Suprapubic skin (tissue), 4 donors: ENCODE measurements around the gene DSCAML1. TPM values are rescaled to one million over a fixed set of nuclear protein-coding genes. Genes with fewer than 3 reads are reported as not detected.

ENCODE experiments used
- DNase-seq, 2 donors: peaks; one replicate each; pipeline ENCODE4 v3.0.0-alpha.2; 2019; ENCODE audit warnings: low spot score in 2 of 2
- H3K27ac ChIP-seq: fragments of 200-600 bp; sonication (generic); one replicate; pipeline ENCODE4 v1.5.1; 2019
- H3K27me3 ChIP-seq: fragments of 200-600 bp; sonication (generic); one replicate; pipeline ENCODE4 v1.5.1; 2019
- H3K36me3 ChIP-seq: fragments of 200-600 bp; sonication (generic); one replicate; pipeline ENCODE4 v1.5.1; 2019
- H3K4me1 ChIP-seq: fragments of 200-600 bp; sonication (generic); one replicate; pipeline ENCODE4 v1.5.1; 2019
- H3K4me3 ChIP-seq: fragments of 200-600 bp; sonication (generic); one replicate; pipeline ENCODE4 v1.5.1; 2019; ENCODE audit warnings: mild to moderate bottlenecking
- H3K9me3 ChIP-seq: fragments of 200-600 bp; sonication (generic); one replicate; pipeline ENCODE4 v1.5.1; 2019
- EP300 ChIP-seq: sonication (generic); formaldehyde crosslinking; IDR thresholded peaks from one replicate; pipeline ENCODE4 v1.6.1; 2017; ENCODE audit warnings: antibody characterized with exemption
- POLR2A ChIP-seq, 2 donors: fragments of 450-650 bp; IDR thresholded peaks; one replicate each; pipeline ENCODE4 v1.6.1; 2017; ENCODE audit warnings: antibody characterized with exemption in 2 of 2, mild to moderate bottlenecking in 2 of 2, moderate library complexity in 2 of 2
- POLR2AphosphoS5 ChIP-seq, 3 donors: sonication (generic); formaldehyde crosslinking; IDR thresholded peaks; one replicate each; pipeline ENCODE4 v1.6.1; 2017; ENCODE audit warnings: antibody characterized with exemption in 3 of 3
- WGBS: methylation state at CpG from one replicate; pipeline ENCODE4 v1.1.5; 2018; 5-methylcytosine and 5-hydroxymethylcytosine counted together
- total RNA-seq, 4 donors: library from RNA; depleted of rRNA; stranded (reverse); fragments of >200 nt; gene quantifications; one replicate each; pipeline ENCODE4 v1.1.0, GENCODE V29; 2016
- TF ChIP-seq, protein P1 (sequence below), 2 donors: fragments of 200-600 bp in 1 of 2; fragments of 450-650 bp in 1 of 2; sonication (generic) in 1 of 2; IDR thresholded peaks; one replicate each; pipeline ENCODE4 v1.5.1; 2016 to 2019; ENCODE audit warnings: antibody characterized with exemption in 2 of 2, mild to moderate bottlenecking in 1 of 2, moderate library complexity in 1 of 2

DSCAML1 gene
- total RNA-seq, 4 donors from 2014 or later: 0.11 to 0.24 (median 0.21) TPM; not detected in 1

DNA sequence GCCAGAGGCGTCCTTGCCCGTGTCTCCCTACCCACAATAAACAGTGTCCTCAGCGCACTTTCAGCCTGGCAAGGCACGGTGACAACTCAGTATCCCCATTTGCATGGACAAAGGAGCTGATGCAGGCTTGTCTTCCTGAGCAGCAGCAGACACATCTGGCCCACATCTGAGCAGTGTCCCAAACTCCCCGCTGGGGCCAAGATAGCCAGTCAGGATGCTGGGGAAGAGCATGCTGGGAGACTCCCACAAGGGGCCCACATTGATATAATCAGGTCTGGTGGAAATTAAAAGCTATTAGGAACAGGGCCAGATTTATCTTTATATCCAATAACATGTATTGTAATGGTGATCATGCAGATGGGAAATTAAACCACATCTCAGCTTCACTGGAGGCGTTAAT, 24.7 kb downstream of the DSCAML1 start:
- Histone ChIP-seq H3K27ac (no peak overlapping the region), H3K4me1 (no peaks in the 10 kb centered on the region), H3K4me3 (no peak overlapping the region), H3K27me3 (peaks cover 24% of the 10 kb centered on the region), H3K36me3 (no peaks in the 10 kb centered on the region), H3K9me3 (no peaks in the 10 kb centered on the region)
- no peak for DNase-seq
- 79% methylated on average over 5 of the region's 6 CpGs for WGBS
- TF ChIP-seq, protein P1, sequence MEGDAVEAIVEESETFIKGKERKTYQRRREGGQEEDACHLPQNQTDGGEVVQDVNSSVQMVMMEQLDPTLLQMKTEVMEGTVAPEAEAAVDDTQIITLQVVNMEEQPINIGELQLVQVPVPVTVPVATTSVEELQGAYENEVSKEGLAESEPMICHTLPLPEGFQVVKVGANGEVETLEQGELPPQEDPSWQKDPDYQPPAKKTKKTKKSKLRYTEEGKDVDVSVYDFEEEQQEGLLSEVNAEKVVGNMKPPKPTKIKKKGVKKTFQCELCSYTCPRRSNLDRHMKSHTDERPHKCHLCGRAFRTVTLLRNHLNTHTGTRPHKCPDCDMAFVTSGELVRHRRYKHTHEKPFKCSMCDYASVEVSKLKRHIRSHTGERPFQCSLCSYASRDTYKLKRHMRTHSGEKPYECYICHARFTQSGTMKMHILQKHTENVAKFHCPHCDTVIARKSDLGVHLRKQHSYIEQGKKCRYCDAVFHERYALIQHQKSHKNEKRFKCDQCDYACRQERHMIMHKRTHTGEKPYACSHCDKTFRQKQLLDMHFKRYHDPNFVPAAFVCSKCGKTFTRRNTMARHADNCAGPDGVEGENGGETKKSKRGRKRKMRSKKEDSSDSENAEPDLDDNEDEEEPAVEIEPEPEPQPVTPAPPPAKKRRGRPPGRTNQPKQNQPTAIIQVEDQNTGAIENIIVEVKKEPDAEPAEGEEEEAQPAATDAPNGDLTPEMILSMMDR (IDR thresholded peaks at IDR 0.05): no peak
- TF ChIP-seq EP300 (no peak), POLR2AphosphoS5 (IDR thresholded peaks at IDR 0.05) (no peak), POLR2A (IDR thresholded peaks at IDR 0.05) (no peak)

DNA sequence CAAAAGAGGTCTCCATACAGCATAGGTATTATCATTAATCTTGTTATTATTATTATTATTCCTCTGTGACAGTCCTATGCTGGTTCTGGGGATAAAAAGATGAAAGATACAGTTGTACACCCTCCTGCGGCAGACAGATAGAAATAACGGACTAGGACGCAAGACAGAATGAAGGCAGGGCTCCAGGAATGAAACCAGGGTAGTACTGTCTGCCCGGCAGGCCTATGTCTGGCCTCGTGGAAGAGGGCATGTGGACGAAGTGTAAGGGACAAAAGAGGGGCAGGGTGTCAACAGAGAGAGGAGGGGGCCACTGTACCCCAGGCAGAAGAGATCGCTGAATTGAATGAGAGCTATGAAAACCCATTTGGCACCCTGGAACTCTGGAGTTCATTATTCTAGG, 25.2 kb downstream of the DSCAML1 start:
- no peak for DNase-seq
- peaks cover 23% of the 10 kb centered on the region for H3K27me3 ChIP-seq
- no peaks in the 10 kb centered on the region for H3K4me1 ChIP-seq
- H3K9me3 ChIP-seq: no peaks in the 10 kb centered on the region
- 93% methylated on average over 7 of the region's 7 CpGs for WGBS
- TF ChIP-seq, protein P1 (IDR thresholded peaks at IDR 0.05): no peak
- TF ChIP-seq POLR2A (IDR thresholded peaks at IDR 0.05) (no peak), EP300 (no peak), POLR2AphosphoS5 (IDR thresholded peaks at IDR 0.05) (no peak)
- no peak overlapping the region for H3K4me3 ChIP-seq
- no peaks in the 10 kb centered on the region for H3K36me3 ChIP-seq
- no peak overlapping the region for H3K27ac ChIP-seq

DNA sequence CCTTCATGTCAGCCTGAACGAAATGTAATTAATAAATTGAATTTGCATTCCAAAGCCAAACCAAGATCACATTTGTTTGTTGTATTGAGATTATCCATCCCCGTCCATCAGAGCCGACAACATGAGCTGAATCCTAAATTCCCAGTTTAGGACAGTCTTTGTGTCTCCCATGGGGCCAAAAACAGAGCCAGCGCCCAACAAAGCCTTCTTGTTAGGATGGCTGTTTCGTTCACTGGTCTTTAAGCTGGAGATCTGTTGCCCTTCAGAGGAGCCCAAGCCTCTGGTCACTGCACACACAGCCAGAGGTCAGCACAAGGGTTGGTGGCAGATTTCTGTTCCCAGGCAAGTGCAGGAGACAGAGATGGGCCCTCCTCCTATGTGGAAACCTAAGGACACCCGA, 25.8 kb downstream of the DSCAML1 start:
- Histone ChIP-seq H3K4me1 (no peaks in the 10 kb centered on the region), H3K9me3 (no peaks in the 10 kb centered on the region), H3K4me3 (no peak overlapping the region), H3K27ac (no peak overlapping the region), H3K36me3 (no peaks in the 10 kb centered on the region), H3K27me3 (peaks cover 17% of the 10 kb centered on the region)
- no peak for DNase-seq
- WGBS: 81% methylated on average over 6 of the region's 6 CpGs
- TF ChIP-seq EP300 (no peak), POLR2A (IDR thresholded peaks at IDR 0.05) (no peak), POLR2AphosphoS5 (IDR thresholded peaks at IDR 0.05) (no peak)
- TF ChIP-seq, protein P1 (IDR thresholded peaks at IDR 0.05): no peak

DNA sequence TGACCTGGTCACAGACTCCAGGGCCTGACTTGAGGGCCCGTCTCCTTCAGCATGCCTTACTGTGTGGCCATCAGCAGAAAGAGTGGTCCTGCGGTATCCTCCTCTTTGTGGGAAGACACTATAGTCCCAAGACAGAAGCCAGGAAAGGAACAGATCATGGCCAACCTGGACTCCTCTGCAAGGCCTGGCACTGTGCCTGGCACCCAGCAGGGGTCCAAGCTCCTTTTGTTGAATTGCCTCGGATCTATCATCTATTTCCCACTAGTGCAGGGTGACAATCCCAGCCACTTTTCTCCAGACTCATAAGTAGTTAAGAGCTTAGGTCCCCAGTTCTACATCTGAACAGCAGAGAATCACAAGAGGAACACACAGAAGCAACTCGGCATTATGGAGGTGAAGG, 27.0 kb downstream of the DSCAML1 start:
- H3K36me3 ChIP-seq: no peaks in the 10 kb centered on the region
- H3K27ac ChIP-seq: no peak overlapping the region
- no peaks in the 10 kb centered on the region for H3K4me1 ChIP-seq
- H3K27me3 ChIP-seq: peaks cover 10% of the 10 kb centered on the region
- DNase-seq: no peak
- H3K9me3 ChIP-seq: no peaks in the 10 kb centered on the region
- no peak overlapping the region for H3K4me3 ChIP-seq
- no peak for TF ChIP-seq POLR2A (IDR thresholded peaks at IDR 0.05)
- TF ChIP-seq POLR2AphosphoS5 (IDR thresholded peaks at IDR 0.05): no peak
- TF ChIP-seq, protein P1 (IDR thresholded peaks at IDR 0.05): no peak
- no peak for TF ChIP-seq EP300
- WGBS: 91% methylated on average over 4 of the region's 4 CpGs

DNA sequence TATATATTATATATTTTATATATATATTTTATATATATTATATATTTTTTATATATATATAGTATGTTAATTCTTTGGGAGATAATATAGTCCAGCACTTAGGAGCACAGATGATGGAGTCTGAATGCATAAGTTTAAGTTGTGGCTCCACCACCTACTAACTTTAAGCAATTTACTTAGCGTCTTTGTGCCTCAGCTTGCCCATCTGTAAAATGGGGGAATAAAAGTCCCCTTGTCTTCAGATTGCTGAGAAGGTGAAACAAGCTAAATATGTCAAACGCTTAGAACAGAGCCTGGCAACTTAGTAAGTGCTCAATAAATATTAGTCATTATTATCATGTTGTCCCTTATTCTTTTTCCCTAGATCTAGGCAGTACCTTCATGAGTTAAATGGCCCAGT, 27.5 kb downstream of the DSCAML1 start:
- no peak for DNase-seq
- 95% methylated on average over 2 of the region's 2 CpGs for WGBS
- peaks cover 10% of the 10 kb centered on the region for H3K27me3 ChIP-seq
- TF ChIP-seq, protein P1 (IDR thresholded peaks at IDR 0.05): no peak
- TF ChIP-seq EP300 (no peak), POLR2A (IDR thresholded peaks at IDR 0.05) (no peak), POLR2AphosphoS5 (IDR thresholded peaks at IDR 0.05) (no peak)
- H3K4me3 ChIP-seq: no peak overlapping the region
- H3K27ac ChIP-seq: no peak overlapping the region
- no peaks in the 10 kb centered on the region for H3K9me3 ChIP-seq
- no peaks in the 10 kb centered on the region for H3K36me3 ChIP-seq
- no peaks in the 10 kb centered on the region for H3K4me1 ChIP-seq
